A549 (cell line): Measurements from ENCODE around the gene TMEM61. TPM values are rescaled to one million over a fixed set of nuclear protein-coding genes. Genes with fewer than 3 reads are reported as not detected.

Experiments used
- ATAC-seq, 2 experiments: fragments of 200-7000 bp in 1 of 2; fragments of >200 bp in 1 of 2; cut with Nextera tagmentation in 1 of 2; cut with Tn5 transposase in 1 of 2; 3 replicates each; pipeline versions ENCODE4 v1.8.0 to v1.9.1; 2018 to 2020; ENCODE audit warnings: mild to moderate bottlenecking in 1 of 2, moderate library complexity in 1 of 2
- CTCF ChIA-PET: fragments of 300-600 bp; sonication (Branson Sonifier 250); formaldehyde crosslinking; extraction: SDS; loops from one replicate; lab custom pipeline; 2021; ENCODE audit warnings: antibody characterized with exemption, inconsistent platforms; lab: Yijun Ruan, JAX
- POLR2A ChIA-PET: fragments of 350-600 bp; formaldehyde crosslinking; extraction: SDS; loops from one replicate; lab custom pipeline; 2021; ENCODE audit warnings: antibody characterized with exemption, inconsistent platforms; lab: Yijun Ruan, JAX
- DNase-seq, 2 experiments: peaks; one replicate each; pipeline versions ENCODE4 v3.0.0 to v3.0.0-alpha.2; 2011 to 2016; ENCODE audit warnings: low read depth in 1 of 2, low spot score in 1 of 2
- FAIRE-seq: peaks from 2 replicates; lab custom pipeline; 2011; peaks lifted over from hg19 to GRCh38; lab: Jason Lieb, UNC
- H3K27ac ChIP-seq, 2 experiments: fragments of >200 bp; sonication (Bioruptor Twin); formaldehyde crosslinking; 3 replicates each; pipeline ENCODE4 v1.5.1; 2016 to 2017
- H3K4me1 ChIP-seq: fragments of >200 bp; sonication (Bioruptor Twin); formaldehyde crosslinking; 3 replicates; pipeline ENCODE4 v1.6.1; 2016
- H3K4me2 ChIP-seq: fragments of >200 bp; sonication (Bioruptor Twin); formaldehyde crosslinking; 3 replicates; pipeline ENCODE4 v1.6.1; 2016
- H3K4me3 ChIP-seq: fragments of >200 bp; sonication (Bioruptor Twin); formaldehyde crosslinking; 3 replicates; pipeline ENCODE4 v1.5.1; 2016
- H3K9me3 ChIP-seq: fragments of >200 bp; sonication (Bioruptor Twin); formaldehyde crosslinking; 3 replicates; pipeline ENCODE4 v1.6.1; 2016
- CEBPB ChIP-seq, 2 experiments: fragments of >200 bp in 1 of 2; sonication (Bioruptor Twin) in 1 of 2; formaldehyde crosslinking in 1 of 2; IDR thresholded peaks; 2 replicates each; pipeline ENCODE4 v1.6.1; 2012 to 2016
- CHD2 ChIP-seq: fragments of 150-350 bp; IDR thresholded peaks from 2 replicates; pipeline ENCODE4 v1.6.1; 2014; ENCODE audit warnings: low read length; ENCODE audit not compliant: partially characterized antibody
- EHMT2 ChIP-seq: fragments of 200-600 bp; sonication (generic); IDR thresholded peaks from 2 replicates; pipeline ENCODE4 v1.6.1; 2016; ENCODE audit warnings: antibody characterized with exemption, low read depth, mild to moderate bottlenecking, moderate library complexity
- ELK1 ChIP-seq: fragments of 150-350 bp; IDR thresholded peaks from 2 replicates; pipeline ENCODE4 v1.6.1; 2014; ENCODE audit warnings: low read depth, mild to moderate bottlenecking, low read length
- EP300 ChIP-seq, 2 experiments: fragments of >200 bp; sonication (Bioruptor Twin); formaldehyde crosslinking; IDR thresholded peaks; 2 replicates in 1 of 2; 3 replicates in 1 of 2; pipeline ENCODE4 v1.6.1; 2016 to 2017
- KDM1A ChIP-seq: fragments of 200-600 bp; sonication (generic); IDR thresholded peaks from 2 replicates; pipeline ENCODE4 v1.6.1; 2016; ENCODE audit warnings: low read depth, mild to moderate bottlenecking
- NPAS2 ChIP-seq: fragments of 250-450 bp; sonication (Bioruptor Pico); IDR thresholded peaks from 2 replicates; pipeline ENCODE4 v1.8.0; 2022; ENCODE audit warnings: mild to moderate bottlenecking, moderate library complexity, borderline replicate concordance
- NR3C1 ChIP-seq: fragments of >200 bp; sonication (Bioruptor Twin); formaldehyde crosslinking; IDR thresholded peaks from 3 replicates; pipeline ENCODE4 v1.6.1; 2017
- RCOR1 ChIP-seq: fragments of 150-350 bp; IDR thresholded peaks from 2 replicates; pipeline ENCODE4 v1.6.1; 2014; ENCODE audit warnings: antibody characterized with exemption, low read length, low read depth
- SMC3 ChIP-seq: fragments of >200 bp; sonication (Bioruptor Twin); formaldehyde crosslinking; IDR thresholded peaks from 3 replicates; pipeline ENCODE4 v1.6.1; 2018; ENCODE audit warnings: inconsistent platforms
- ZSCAN20 ChIP-seq: fragments of 250-450 bp; sonication (Bioruptor Pico); IDR thresholded peaks from 2 replicates; pipeline ENCODE4 v1.8.0; 2022; ENCODE audit warnings: mild to moderate bottlenecking, moderate library complexity
- WGBS: methylation state at CpG from one replicate; pipeline ENCODE4 v1.1.6; 2017; ENCODE audit errors: missing lambda C conversion rate; 5-methylcytosine and 5-hydroxymethylcytosine counted together
- polyA plus RNA-seq, 4 experiments: library from polyadenylated mRNA; depleted of rRNA in 3 of 4; stranded (reverse); fragments of >200 nt; fragmentation: RNase III in 1 of 4; extraction: RNeasy Plus Mini Kit Qiagen cat#74134 plus additional on column Dnase treatment in 1 of 4; gene quantifications; 2 replicates in 3 of 4; 3 replicates in 1 of 4; pipeline ENCODE4 v1.2.3, GENCODE V29; 2011 to 2017

TMEM61 gene
- polyA plus RNA-seq, 2 of the 4 experiments (the other 2 are of a cell fraction), result 0.06 to 0.10 TPM

- no peak overlapping the region for H3K27ac ChIP-seq
- H3K4me2 ChIP-seq, result no peak overlapping the region; the same call in 2 of the 3 replicates
- H3K4me3 ChIP-seq, result no peak overlapping the region
- H3K4me1 ChIP-seq, result peaks cover 15% of the 10 kb centered on the region
- FAIRE-seq (no peak), DNase-seq (no peak), ATAC-seq (no peak)
- ChIA-PET CTCF (no interaction called here), POLR2A (no interaction called here)
- 96% methylated on average over 3 of the region's 3 CpGs for WGBS
- TF ChIP-seq CEBPB (IDR thresholded peaks at IDR 0.05) (no peak), SMC3 (no peak), NPAS2 (no peak), NR3C1 (no peak), ZSCAN20 (CRISPR knock-in tag) (no peak), EP300 (IDR thresholded peaks at IDR 0.05) (no peak), KDM1A (no peak), CHD2 (no peak), RCOR1 (no peak), EHMT2 (no peak), ELK1 (no peak)
- H3K9me3 ChIP-seq, result no peaks in the 10 kb centered on the region
Measured at GRCh38 chr1:55041613-55042012, 61.2 kb downstream of the TMEM61 start.

Other genes with a start within 250 kb of the TMEM61 start
- gene PARS2, start 216.1 kb upstream of the TMEM61 start, polyA plus RNA-seq (2011; rRNA removed), result 2.3 and 3.7 TPM in 2 replicates
- gene PARS2, start 216.1 kb upstream of the TMEM61 start, polyA plus RNA-seq (2017; fragmentation: RNase III; extraction: RNeasy Plus Mini Kit Qiagen cat#74134 plus additional on column Dnase treatment), result 2.8 to 2.9 TPM (median 2.9 TPM) in 3 replicates
- not detected in 2 replicates for gene TTC22, start 179.3 kb upstream of the TMEM61 start, polyA plus RNA-seq (2011; rRNA removed)
- not detected in 3 replicates for gene TTC22, start 179.3 kb upstream of the TMEM61 start, polyA plus RNA-seq (2017; fragmentation: RNase III; extraction: RNeasy Plus Mini Kit Qiagen cat#74134 plus additional on column Dnase treatment)
- gene DHCR24, start 93.4 kb upstream of the TMEM61 start, polyA plus RNA-seq (2011; rRNA removed), result 29.9 and 60.3 TPM in 2 replicates
- gene DHCR24, start 93.4 kb upstream of the TMEM61 start, polyA plus RNA-seq (2017; fragmentation: RNase III; extraction: RNeasy Plus Mini Kit Qiagen cat#74134 plus additional on column Dnase treatment), result 20.4 to 33.3 TPM (median 30.2 TPM) in 3 replicates
- gene BSND, start 18.3 kb downstream of the TMEM61 start, polyA plus RNA-seq (2011; rRNA removed), result not detected in 2 replicates
- gene BSND, start 18.3 kb downstream of the TMEM61 start, polyA plus RNA-seq (2017; fragmentation: RNase III; extraction: RNeasy Plus Mini Kit Qiagen cat#74134 plus additional on column Dnase treatment), result not detected in 3 replicates
- gene PCSK9, start 58.9 kb downstream of the TMEM61 start, polyA plus RNA-seq (2011; rRNA removed), result 1.6 and 1.7 TPM in 2 replicates
- 2.7 to 7.3 TPM (median 4.9 TPM) in 3 replicates for gene PCSK9, start 58.9 kb downstream of the TMEM61 start, polyA plus RNA-seq (2017; fragmentation: RNase III; extraction: RNeasy Plus Mini Kit Qiagen cat#74134 plus additional on column Dnase treatment)
- 21.7 and 24.5 TPM in 2 replicates for gene USP24, start 234.7 kb downstream of the TMEM61 start, polyA plus RNA-seq (2011; rRNA removed)
- 13.4 to 17.4 TPM (median 14.7 TPM) in 3 replicates for gene USP24, start 234.7 kb downstream of the TMEM61 start, polyA plus RNA-seq (2017; fragmentation: RNase III; extraction: RNeasy Plus Mini Kit Qiagen cat#74134 plus additional on column Dnase treatment)